AML-193 (cell line): ENCODE data around the gene TRPM3.

Experiments used
- DNase-seq, 2 experiments: peaks; one replicate each; lab custom pipeline; 2025; lab: John Stamatoyannopoulos, UW

TRPM3 gene

GRCh38 chr9:70823284-70823683 lies 298.1 kb downstream of the TRPM3 start:
- DNase-seq, result no peak

GRCh38 chr9:70817311-70817710 lies 304.1 kb downstream of the TRPM3 start:
- DNase-seq, result no peak

DNA sequence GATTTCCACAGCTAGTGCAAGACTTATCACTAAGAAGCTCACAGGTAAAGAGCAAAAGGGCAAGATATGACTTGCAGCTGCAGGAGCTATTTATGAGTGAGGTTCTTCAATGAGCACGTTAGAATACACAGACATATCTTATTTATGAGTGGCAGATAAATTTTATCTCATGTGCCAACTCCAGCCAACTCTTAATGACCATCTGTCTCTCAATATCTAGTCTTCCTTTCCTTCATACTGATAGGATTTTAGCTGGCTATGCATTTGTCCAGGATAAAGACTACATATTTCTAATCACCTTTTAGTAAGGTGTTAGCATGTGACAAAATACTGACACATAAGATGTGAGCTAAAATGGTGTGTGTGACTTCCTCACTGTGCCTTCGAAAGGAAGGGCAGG lies 304.5 kb downstream of the TRPM3 start:
- DNase-seq, result no peak

GRCh38 chr9:70816316-70816715 lies 305.1 kb downstream of the TRPM3 start:
- DNase-seq, result no peak

DNA sequence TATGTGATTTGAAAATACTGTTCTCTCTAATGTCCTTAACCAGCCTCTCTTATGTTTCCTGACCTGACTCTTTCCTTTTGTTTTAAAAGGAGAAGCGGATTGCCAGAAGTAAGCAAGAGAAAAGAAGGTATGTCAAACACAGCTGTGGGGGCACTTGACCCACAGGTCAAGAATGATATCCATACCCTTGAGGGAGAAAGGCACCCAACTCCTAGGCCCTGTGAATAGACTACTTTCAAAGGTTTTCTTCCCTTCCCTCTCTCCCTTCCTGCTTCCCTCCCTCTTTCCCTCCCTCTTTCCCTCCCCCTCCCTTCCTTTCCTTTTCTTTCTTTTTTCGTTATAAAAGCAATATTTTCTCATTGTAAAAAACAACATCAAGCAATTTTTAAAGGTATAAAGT lies 306.8 kb downstream of the TRPM3 start:
- no peak for DNase-seq

- no peak for DNase-seq
These were observed 308.3 kb downstream of the TRPM3 start for GRCh38 chr9:70813141-70813540.

DNA sequence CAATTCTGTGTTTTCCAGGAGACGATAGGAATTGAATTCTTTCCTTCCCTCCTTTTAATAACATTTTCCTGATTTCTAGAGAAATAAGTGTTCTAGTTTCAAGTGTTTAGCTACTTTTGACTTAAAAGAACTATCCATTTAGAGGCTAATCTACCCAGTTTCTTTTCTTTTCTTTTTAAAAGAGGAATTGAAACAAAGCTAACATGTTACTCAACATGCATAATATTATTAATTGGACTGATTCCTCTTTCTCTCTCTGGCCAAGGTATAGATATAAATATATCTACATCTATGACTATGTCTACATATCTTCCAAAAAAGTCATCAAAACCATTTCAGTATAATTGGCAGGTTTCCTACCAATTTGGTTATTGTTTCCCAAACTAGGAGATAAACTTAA lies 309.8 kb downstream of the TRPM3 start:
- no peak for DNase-seq

DNA sequence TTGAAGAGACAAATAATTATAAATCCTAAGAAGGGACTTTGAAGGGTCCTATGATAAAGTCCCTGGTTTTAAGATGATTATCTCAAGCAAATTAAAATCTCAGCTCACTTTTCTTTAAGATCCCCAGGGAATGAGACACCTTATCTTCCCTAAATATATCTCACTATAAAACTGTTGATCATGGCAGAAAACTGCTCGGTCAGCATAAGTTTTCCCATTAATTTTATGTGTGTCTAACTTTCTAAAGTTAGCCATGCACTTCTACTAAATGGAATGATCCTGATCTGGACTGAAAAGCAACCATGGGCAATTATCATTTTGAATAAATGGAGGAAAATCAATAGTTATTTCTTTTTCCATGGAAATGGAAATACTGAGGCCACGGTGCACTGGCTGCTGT lies 314.5 kb downstream of the TRPM3 start:
- DNase-seq, result no peak

DNA sequence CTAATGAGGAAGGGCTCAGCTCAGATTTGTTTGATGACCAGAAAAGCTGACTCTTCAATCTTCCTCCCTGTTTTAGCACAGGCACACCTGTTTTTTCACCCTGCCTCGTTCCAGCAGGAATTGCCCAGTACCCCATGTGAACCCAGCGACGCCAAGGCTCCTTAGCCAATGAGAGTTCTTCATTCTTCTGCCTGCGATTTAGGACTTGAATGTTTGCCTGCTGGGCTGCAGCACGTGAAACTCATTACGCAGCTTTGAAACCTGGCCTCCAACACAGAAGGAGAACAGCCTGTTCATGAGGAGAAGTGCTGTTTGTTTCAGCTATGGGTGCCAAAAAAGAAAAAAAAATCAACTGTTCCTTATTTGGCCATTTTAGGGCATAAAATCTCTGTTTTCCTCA lies 315.5 kb downstream of the TRPM3 start:
- DNase-seq, result no peak

DNA sequence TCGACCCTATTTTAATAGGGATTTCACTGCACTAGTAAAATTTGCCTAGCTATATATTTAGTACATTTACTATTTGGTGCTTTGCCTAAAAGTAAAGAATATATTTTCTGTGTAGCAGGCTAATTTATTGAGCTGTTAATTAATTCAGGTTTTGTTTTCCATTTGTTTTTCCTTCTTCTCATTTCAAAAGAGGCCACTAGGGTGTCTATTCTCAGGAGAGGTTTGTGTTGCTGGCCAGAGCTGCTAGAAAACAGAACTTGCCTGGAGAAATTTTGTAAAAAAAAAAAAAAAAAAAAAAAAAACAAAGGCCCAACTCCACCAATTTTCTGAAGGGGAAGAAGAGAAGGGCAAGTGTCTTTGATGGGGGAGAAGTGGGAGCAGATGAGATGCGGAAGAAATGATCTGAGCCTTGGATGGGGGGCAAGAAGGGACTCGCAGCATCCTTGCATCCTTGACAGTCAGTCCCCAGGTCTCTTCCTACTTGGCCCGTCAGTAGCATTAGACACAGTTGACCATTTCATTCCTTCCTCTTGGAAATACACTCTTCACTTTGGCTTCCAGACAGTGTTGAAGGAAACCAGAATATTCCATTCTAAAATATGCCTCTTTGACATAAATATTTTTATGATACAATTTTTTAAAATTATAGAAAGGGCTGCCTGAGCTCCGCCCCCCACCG lies 318.5 kb downstream of the TRPM3 start:
- no peak for DNase-seq

- DNase-seq, result no peak
These were observed 319.2 kb downstream of the TRPM3 start for GRCh38 chr9:70802206-70802605.

DNA sequence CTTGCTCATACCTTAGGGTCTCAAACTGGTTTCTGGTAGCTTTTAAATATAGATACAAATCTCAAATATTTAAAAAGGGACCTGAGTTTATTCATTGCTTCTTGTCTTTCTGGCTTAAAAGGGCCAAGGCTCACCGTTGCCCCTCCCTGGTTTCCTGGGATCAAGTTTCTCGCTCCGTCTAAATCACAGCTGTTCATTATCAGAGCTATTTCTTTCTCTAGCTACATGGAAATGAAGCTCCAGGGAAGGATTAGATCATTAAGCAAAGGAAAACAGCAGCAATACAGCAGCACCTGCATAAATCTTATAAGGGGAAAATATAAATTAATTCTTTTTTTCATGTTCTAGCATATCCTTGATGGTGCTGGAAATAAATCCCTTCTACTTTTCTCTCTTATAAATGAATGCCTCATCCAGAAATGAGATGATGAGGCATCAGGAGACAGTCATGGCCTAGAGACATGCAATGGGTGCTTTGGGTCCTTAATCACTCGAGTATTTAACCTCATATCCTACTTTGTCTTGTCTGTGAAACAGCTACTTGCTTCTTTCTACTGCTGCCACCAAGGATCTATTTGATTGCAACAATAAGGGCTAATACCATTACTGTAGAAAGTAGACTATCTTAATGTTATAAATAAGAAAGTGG lies 320.1 kb downstream of the TRPM3 start:
- no peak for DNase-seq

DNA sequence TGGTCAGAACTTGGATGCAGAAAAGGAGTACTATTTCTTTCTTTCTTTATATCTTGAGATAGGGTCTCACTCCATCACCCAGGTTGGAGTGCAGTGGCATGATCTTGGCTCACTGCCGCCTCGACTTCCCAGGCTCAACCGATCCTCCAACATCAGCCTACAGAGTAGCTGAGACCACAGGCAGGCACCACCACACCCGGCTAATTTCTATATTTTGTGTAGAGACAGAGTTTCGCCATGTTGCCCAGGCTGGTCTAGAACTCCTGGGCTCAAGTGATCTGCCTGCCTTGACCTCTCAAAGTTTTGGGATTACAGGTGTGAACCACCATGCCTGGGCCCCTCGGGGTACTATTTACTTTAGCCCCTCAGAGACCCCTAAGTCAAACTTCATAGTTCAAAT lies 323.4 kb downstream of the TRPM3 start:
- DNase-seq, result no peak

- no peak for DNase-seq
These were observed 325.6 kb downstream of the TRPM3 start for GRCh38 chr9:70795841-70796240.

DNA sequence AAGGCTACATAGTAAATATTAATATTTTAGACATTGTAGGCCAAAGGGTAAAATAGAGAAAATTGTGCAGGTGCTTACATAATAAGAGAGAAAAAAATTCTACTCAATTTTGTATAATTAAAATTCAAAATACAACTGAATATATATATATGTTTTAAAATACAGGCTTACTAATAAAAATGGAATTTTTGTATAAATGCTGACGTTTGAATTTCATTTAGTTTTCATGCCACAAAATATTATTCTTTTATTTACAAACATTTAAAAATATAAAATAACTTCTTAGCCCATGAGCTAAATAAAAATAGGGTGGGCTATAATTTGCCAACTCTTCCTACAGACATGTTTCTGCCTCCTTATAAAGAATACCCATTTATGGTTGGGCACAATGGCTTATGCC lies 328.6 kb downstream of the TRPM3 start:
- no peak for DNase-seq

DNA sequence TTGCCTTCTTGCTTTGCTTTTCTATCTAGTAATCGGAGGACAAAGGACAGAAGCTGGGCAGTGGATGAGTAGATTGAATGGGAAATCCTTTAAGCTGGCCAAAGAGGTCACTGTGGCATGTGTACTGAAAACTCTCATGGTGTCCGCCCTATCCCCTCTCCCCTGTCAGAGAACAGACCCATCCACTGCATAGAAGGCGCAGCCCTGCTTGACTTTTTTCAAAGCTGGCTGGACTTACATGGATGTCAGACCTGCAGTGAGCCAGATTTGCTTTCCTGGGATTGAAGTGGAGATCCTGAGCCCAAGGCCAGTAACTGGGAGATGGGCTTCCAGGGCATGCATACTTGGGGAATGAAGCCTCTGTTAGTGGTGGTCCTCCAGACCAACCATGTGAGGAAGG lies 329.5 kb downstream of the TRPM3 start:
- no peak for DNase-seq

GRCh38 chr9:70789086-70789485 lies 332.3 kb downstream of the TRPM3 start:
- no peak for DNase-seq

GRCh38 chr9:70784456-70784855 lies 337.0 kb downstream of the TRPM3 start:
- no peak for DNase-seq

DNA sequence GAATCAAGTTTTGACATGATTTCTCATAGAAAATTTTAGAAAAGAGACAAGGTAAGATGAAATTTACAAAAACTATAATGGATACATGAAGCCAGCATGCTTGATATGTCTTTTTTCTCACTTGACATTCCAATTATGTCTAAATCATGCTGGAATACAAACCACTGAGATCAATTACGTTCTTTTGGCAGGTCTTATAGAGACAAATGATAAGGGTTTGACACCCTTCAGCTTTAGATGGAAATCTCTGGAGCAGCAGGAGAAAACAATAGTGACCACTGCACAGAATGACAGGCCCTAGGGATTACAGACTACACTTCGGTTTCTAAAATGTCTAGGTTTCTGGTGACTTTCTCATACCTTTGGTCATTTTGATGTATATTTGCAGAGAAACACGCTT lies 342.9 kb downstream of the TRPM3 start:
- DNase-seq, result no peak

- no peak for DNase-seq
These were observed 347.8 kb downstream of the TRPM3 start for GRCh38 chr9:70773579-70773978.

- DNase-seq, result no peak
These were observed 348.8 kb downstream of the TRPM3 start for GRCh38 chr9:70772601-70773000.

DNA sequence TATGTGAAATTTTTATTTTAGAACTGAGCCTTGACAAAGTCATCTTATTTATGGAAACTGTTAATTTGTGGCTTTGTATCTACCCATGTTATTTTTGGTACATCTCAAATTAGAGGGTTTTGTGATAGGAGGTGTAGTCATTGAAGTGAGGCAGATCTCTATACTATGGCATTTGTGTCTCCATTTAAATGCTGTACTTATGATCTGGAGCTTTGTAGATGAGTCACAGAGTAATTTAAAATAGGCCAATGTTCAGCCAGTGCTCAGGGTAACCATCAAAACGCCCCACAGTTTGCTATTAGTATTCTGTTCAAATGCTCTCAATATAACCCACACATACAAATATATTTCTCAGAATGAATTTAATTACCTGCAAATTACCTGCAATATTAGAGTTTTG lies 355.5 kb downstream of the TRPM3 start:
- DNase-seq, result no peak

- no peak for DNase-seq
These were observed 360.2 kb downstream of the TRPM3 start for GRCh38 chr9:70761139-70761670.

GRCh38 chr9:70760228-70760627 lies 361.2 kb downstream of the TRPM3 start:
- no peak for DNase-seq
